Vagina (tissue), 2 donors: ENCODE results near the gene SNAP91. TPM values are rescaled to one million over a fixed set of nuclear protein-coding genes. Genes with fewer than 3 reads are reported as not detected.

Experiments
- DNase-seq, 2 donors: peaks; one replicate each; pipeline ENCODE4 v3.0.0-alpha.2; 2017; ENCODE audit errors: extremely low spot score in 2 of 2
- H3K27ac ChIP-seq: fragments of 200-600 bp; sonication (generic); one replicate; pipeline ENCODE4 v1.5.1; 2019
- H3K27me3 ChIP-seq: fragments of 200-600 bp; sonication (generic); one replicate; pipeline ENCODE4 v1.5.1; 2019
- H3K36me3 ChIP-seq, 2 donors: fragments of 200-600 bp; sonication (generic); one replicate each; pipeline ENCODE4 v1.5.1; 2017 to 2019
- H3K4me1 ChIP-seq: fragments of 200-600 bp; sonication (generic); one replicate; pipeline ENCODE4 v1.5.1; 2019
- H3K4me3 ChIP-seq, 2 donors: fragments of 200-600 bp; sonication (generic); 1 replicate in 1 of 2; 2 replicates in 1 of 2; pipeline ENCODE4 v1.5.1; 2016 to 2019
- H3K9me3 ChIP-seq: fragments of 200-600 bp; sonication (generic); one replicate; pipeline ENCODE4 v1.5.1; 2019
- CTCF ChIP-seq, 3 experiments: fragments of 450-650 bp in 2 of 3; fragments of 200-600 bp in 1 of 3; sonication (generic) in 1 of 3; IDR thresholded peaks; one replicate each; pipeline ENCODE4 v1.5.1; 2017 to 2019; ENCODE audit warnings: antibody characterized with exemption in 3 of 3, mild to moderate bottlenecking in 2 of 3, moderate library complexity in 2 of 3
- POLR2A ChIP-seq, 2 donors: fragments of 450-650 bp; IDR thresholded peaks; one replicate each; pipeline ENCODE4 v1.6.1; 2017; ENCODE audit warnings: antibody characterized with exemption in 2 of 2, mild to moderate bottlenecking in 2 of 2, moderate library complexity in 2 of 2
- POLR2AphosphoS5 ChIP-seq, 2 donors: sonication (generic); formaldehyde crosslinking; IDR thresholded peaks; one replicate each; pipeline ENCODE4 v1.9.0; 2017; ENCODE audit warnings: antibody characterized with exemption in 2 of 2, mild to moderate bottlenecking in 2 of 2, low read depth in 1 of 2; ENCODE audit not compliant: insufficient read depth in 1 of 2
- intact Hi-C: fragments of 100-400 bp; cut with DNase I; formaldehyde crosslinking; loops from one replicate; pipeline ENCODE4 v1.15.1; 2023
- total RNA-seq: library from RNA; depleted of rRNA; stranded (reverse); fragments of >200 nt; gene quantifications from one replicate; pipeline ENCODE4 v1.2.3, GENCODE V29; 2016

The SNAP91 gene
- total RNA-seq, 1 donor from 2014 or later: 4.7 TPM

DNA sequence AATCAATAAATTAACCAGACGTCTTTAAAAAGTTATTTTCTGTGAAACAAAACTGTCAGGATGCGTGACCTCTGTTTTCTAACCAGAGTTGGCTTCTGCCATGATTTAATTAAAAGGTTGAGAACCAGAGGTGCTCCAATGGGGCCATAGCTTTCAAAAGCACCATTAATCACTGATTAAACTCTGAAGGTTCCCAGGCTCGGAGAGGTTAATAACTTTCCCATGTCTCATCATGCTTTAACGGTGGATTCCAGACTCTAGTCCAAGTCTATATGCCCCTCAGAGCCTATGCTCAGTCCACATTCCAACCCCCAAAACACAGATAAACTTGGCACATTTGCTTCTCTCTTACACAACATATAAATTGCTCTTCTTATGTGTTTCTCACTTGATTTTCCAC, 95.5 kb downstream of the SNAP91 start:
- Histone ChIP-seq H3K4me3 (no peak overlapping the region), H3K27me3 (no peaks in the 10 kb centered on the region)
- intact Hi-C loops: no loop called here

DNA sequence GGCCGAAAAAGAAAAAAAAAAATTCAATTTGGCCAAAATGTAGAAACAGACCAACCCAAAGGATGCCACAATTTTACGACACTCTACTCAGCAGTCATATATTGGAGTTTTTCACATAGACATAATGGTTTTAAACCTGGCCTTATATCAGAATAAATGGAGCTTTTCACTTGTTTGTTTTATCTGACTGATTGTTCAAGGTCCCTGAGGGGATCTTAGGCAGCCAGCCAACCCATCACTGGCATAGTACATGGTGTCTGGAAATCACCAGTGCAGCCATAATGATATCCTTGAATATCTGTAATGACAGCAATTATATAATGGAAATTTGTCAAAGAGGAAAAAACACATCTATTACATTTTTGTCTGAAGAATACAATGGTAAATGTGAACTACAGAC, 99.7 kb downstream of the SNAP91 start:
- no peak for DNase-seq
- Histone ChIP-seq H3K36me3 (no peaks in the 10 kb centered on the region), H3K9me3 (no peaks in the 10 kb centered on the region), H3K4me1 (no peaks in the 10 kb centered on the region), H3K27me3 (no peaks in the 10 kb centered on the region), H3K4me3 (no peak overlapping the region), H3K27ac (no peak overlapping the region)
- TF ChIP-seq POLR2A (IDR thresholded peaks at IDR 0.05) (no peak), CTCF (IDR thresholded peaks at IDR 0.05) (no peak), POLR2AphosphoS5 (IDR thresholded peaks at IDR 0.05; ENCODE audit: insufficient read depth in 1 of 2, low read depth in 1 of 2) (no peak)
- intact Hi-C loops: no loop called here

More for the DNA sequence above, 95.5 kb downstream of the SNAP91 start:
- no peaks in the 10 kb centered on the region for H3K4me1 ChIP-seq
- no peak for TF ChIP-seq POLR2AphosphoS5 (IDR thresholded peaks at IDR 0.05; ENCODE audit: insufficient read depth in 1 of 2, low read depth in 1 of 2)
- no peak for TF ChIP-seq POLR2A (IDR thresholded peaks at IDR 0.05)
- TF ChIP-seq CTCF (IDR thresholded peaks at IDR 0.05): no peak
- no peak for DNase-seq
- H3K36me3 ChIP-seq: no peaks in the 10 kb centered on the region
- H3K9me3 ChIP-seq: no peaks in the 10 kb centered on the region
- no peak overlapping the region for H3K27ac ChIP-seq

DNA sequence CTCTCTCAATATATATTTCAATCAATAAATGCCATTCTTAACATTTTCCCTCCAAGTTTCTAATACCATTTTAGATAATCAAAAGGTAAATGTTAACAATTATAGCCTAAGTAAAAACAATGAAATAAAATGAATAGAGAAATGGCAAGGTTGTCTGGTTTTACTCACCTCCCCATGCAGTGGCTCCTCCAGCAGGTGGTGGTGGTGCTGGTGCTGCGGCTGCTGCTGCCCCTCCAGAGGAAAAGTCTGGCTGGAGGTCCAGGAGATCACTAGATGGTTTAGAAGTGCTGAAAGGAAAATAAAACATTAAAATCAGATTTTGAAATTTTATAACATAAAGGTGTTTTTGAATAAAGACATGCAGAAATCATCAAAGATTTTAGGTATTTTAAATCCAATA, 103.4 kb downstream of the SNAP91 start:
- H3K9me3 ChIP-seq: no peaks in the 10 kb centered on the region
- H3K27me3 ChIP-seq: no peaks in the 10 kb centered on the region
- no peak for DNase-seq
- no peak overlapping the region for H3K4me3 ChIP-seq
- H3K4me1 ChIP-seq: no peaks in the 10 kb centered on the region
- no peak overlapping the region for H3K27ac ChIP-seq
- intact Hi-C loops: no loop called here
- no peaks in the 10 kb centered on the region for H3K36me3 ChIP-seq
- TF ChIP-seq POLR2AphosphoS5 (IDR thresholded peaks at IDR 0.05; ENCODE audit: insufficient read depth in 1 of 2, low read depth in 1 of 2): no peak
- no peak for TF ChIP-seq CTCF (IDR thresholded peaks at IDR 0.05)
- TF ChIP-seq POLR2A (IDR thresholded peaks at IDR 0.05): no peak

- intact Hi-C loops: no loop called here
- Histone ChIP-seq H3K4me3 (no peak overlapping the region), H3K9me3 (no peaks in the 10 kb centered on the region), H3K27ac (no peak overlapping the region), H3K27me3 (no peaks in the 10 kb centered on the region), H3K36me3 (no peaks in the 10 kb centered on the region), H3K4me1 (no peaks in the 10 kb centered on the region)
- TF ChIP-seq POLR2A (IDR thresholded peaks at IDR 0.05): no peak
- TF ChIP-seq POLR2AphosphoS5 (IDR thresholded peaks at IDR 0.05; ENCODE audit: insufficient read depth in 1 of 2, low read depth in 1 of 2): no peak
- TF ChIP-seq CTCF (IDR thresholded peaks at IDR 0.05): no peak
- no peak for DNase-seq
Observed at GRCh38 chr6:83603551-83603950, 105.3 kb downstream of the SNAP91 start.

DNA sequence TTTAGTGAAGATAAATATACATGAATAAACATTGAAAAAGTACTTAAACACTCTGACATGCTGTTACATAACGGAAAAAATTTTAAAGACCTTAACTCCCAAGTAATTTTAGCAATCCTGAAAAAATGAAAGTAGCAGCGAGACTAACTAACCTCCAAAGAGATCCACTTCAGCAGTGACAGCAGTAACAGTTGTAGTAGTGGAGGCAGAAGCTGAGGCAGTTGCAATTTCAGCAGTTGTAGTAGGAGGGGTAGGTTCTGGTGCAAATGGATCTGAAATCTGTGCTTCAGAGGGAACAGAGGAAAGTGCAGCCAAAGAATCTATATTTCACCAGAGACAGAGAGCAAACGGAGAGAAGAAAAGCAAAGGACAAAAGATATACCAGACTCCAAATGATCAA, 107.8 kb downstream of the SNAP91 start:
- no peaks in the 10 kb centered on the region for H3K27me3 ChIP-seq
- H3K36me3 ChIP-seq: no peaks in the 10 kb centered on the region
- H3K4me1 ChIP-seq: no peaks in the 10 kb centered on the region
- TF ChIP-seq POLR2A (IDR thresholded peaks at IDR 0.05) (no peak), CTCF (IDR thresholded peaks at IDR 0.05) (no peak), POLR2AphosphoS5 (IDR thresholded peaks at IDR 0.05; ENCODE audit: insufficient read depth in 1 of 2, low read depth in 1 of 2) (no peak)
- H3K4me3 ChIP-seq: no peak overlapping the region
- intact Hi-C loops: no loop called here
- no peaks in the 10 kb centered on the region for H3K9me3 ChIP-seq
- DNase-seq: no peak
- H3K27ac ChIP-seq: no peak overlapping the region
